Stimulated activated effector memory CD8-positive, alpha-beta T cell treated with anti-CD3 and anti-CD28 coated beads, Interleukin-12 subunit alpha, Interleukin-12 subunit beta, amount 100 ng/mL, for 72 hours (primary cell): Measurements from ENCODE around the gene TMEM121.
"Not testable (repeated sequence)": the region's sequence is repeated elsewhere in the genome, so short reads cannot be mapped to it uniquely, and the experiment has no call there.

Experiments
- ATAC-seq: fragments of 150-1000 bp; cut with Tn5 transposase; 2 replicates; pipeline ENCODE4 v1.10.0; 2021
- DNase-seq, 2 donors: peaks; one replicate each; pipeline ENCODE4 v3.0.0; 2021 to 2022; ENCODE audit warnings: low spot score in 2 of 2
- H3K27ac Mint-ChIP-seq: one replicate; pipeline ENCODE4 v1.8.0; 2022; ENCODE audit warnings: mild to moderate bottlenecking, mixed read lengths
- H3K36me3 Mint-ChIP-seq: one replicate; pipeline ENCODE4 v1.8.0; 2022; ENCODE audit warnings: mild to moderate bottlenecking, mixed read lengths
- H3K4me1 Mint-ChIP-seq: one replicate; pipeline ENCODE4 v1.8.0; 2022; ENCODE audit warnings: mixed read lengths
- H3K4me3 Mint-ChIP-seq: one replicate; pipeline ENCODE4 v1.8.0; 2022; ENCODE audit warnings: mild to moderate bottlenecking, mixed read lengths
- H3K9me3 Mint-ChIP-seq: one replicate; pipeline ENCODE4 v1.8.0; 2022; ENCODE audit warnings: mixed read lengths

TMEM121 gene

GRCh38 chr14:105572063-105572462 is 45.7 kb downstream of the TMEM121 start:
- not testable (repeated sequence) for H3K9me3 Mint-ChIP-seq, H3K27ac Mint-ChIP-seq, H3K36me3 Mint-ChIP-seq, ATAC-seq, H3K4me3 Mint-ChIP-seq, DNase-seq
- H3K4me1 Mint-ChIP-seq, result peaks cover 11% of the 10 kb centered on the region

- not testable (repeated sequence) for DNase-seq, ATAC-seq, H3K36me3 Mint-ChIP-seq, H3K4me3 Mint-ChIP-seq, H3K27ac Mint-ChIP-seq, H3K9me3 Mint-ChIP-seq
- H3K4me1 Mint-ChIP-seq, result peaks cover 21% of the 10 kb centered on the region
Observed at GRCh38 chr14:105573841-105574240, 47.5 kb downstream of the TMEM121 start.

DNA sequence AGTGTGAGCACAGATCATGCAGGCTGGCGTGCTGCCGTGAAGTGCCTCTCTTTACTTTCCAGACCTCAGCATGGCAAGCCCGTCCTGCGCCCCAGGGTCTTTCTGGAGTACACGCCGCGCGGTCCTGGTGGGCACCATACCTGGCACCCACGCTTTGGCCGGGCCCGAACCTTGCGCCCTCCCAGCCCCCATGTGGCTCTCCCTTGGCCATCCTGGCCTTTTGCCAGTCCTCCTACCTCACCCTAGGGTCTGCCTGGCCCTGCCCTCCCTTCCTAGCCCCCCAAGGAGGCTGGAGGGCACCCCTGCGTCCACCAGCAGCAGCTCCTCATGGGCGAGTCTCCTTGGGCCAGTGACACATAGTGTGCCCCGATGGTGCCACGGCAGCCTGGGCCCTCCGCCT is 48.0 kb downstream of the TMEM121 start:
- H3K4me3 Mint-ChIP-seq, H3K27ac Mint-ChIP-seq: not testable (repeated sequence)
- peaks cover 21% of the 10 kb centered on the region for H3K4me1 Mint-ChIP-seq

GRCh38 chr14:105575016-105575700 is 48.8 kb downstream of the TMEM121 start:
- not testable (repeated sequence) for H3K9me3 Mint-ChIP-seq, H3K27ac Mint-ChIP-seq, H3K4me3 Mint-ChIP-seq, DNase-seq, H3K36me3 Mint-ChIP-seq
- peaks cover 21% of the 10 kb centered on the region for H3K4me1 Mint-ChIP-seq
- ATAC-seq, result peak; percentile 50

More for the DNA sequence above, 48.0 kb downstream of the TMEM121 start:
- H3K9me3 Mint-ChIP-seq, ATAC-seq, H3K36me3 Mint-ChIP-seq, DNase-seq: not testable (repeated sequence)

DNA sequence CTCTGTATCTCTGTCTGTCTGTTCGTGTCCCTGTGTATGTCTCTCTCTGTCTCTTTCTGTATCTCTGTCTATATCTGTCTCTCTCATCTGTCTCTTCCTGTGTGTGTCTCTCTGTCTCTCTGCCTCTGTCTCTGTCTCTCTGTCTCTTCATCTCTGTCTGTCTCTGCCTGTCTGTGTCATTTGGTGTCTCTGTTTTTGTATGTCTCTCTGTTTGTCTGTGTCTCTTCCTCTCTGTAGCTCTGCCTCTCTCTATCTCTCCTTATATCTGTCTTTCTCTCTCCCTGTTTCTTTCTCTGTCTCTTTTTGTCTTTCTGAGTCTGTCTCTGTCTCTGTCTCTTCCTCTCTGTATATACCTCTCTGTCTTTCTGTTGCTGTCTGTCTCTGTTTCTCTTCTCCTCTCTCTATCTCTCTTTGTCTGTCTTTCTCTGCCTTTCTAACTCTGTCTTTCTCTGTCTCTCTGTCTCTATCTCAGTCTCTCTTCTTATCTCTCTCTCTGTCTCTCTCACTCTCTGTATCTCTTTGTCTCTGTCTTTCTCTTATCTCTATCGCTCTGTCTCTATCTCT is 50.2 kb downstream of the TMEM121 start:
- DNase-seq (no peak), ATAC-seq (no peak)
- Mint-ChIP-seq H3K36me3 (no peaks in the 10 kb centered on the region), H3K9me3 (no peaks in the 10 kb centered on the region), H3K4me3 (no peak overlapping the region), H3K27ac (peak overlapping the region; percentile 48), H3K4me1 (peaks cover 21% of the 10 kb centered on the region)

- Mint-ChIP-seq H3K4me1 (peaks cover 21% of the 10 kb centered on the region), H3K27ac (peak overlapping the region; percentile 48), H3K4me3 (no peak overlapping the region), H3K9me3 (no peaks in the 10 kb centered on the region), H3K36me3 (no peaks in the 10 kb centered on the region)
- DNase-seq, result no peak
- peak; percentile 45 for ATAC-seq
Observed at GRCh38 chr14:105577314-105577861, 51.0 kb downstream of the TMEM121 start.

GRCh38 chr14:105578070-105578469 is 51.7 kb downstream of the TMEM121 start:
- H3K4me3 Mint-ChIP-seq, result no peak overlapping the region
- H3K4me1 Mint-ChIP-seq, result peaks cover 21% of the 10 kb centered on the region
- ATAC-seq (no peak), DNase-seq (no peak)
- peak overlapping the region; percentile 21 for H3K27ac Mint-ChIP-seq
- no peaks in the 10 kb centered on the region for H3K36me3 Mint-ChIP-seq
- no peaks in the 10 kb centered on the region for H3K9me3 Mint-ChIP-seq

DNA sequence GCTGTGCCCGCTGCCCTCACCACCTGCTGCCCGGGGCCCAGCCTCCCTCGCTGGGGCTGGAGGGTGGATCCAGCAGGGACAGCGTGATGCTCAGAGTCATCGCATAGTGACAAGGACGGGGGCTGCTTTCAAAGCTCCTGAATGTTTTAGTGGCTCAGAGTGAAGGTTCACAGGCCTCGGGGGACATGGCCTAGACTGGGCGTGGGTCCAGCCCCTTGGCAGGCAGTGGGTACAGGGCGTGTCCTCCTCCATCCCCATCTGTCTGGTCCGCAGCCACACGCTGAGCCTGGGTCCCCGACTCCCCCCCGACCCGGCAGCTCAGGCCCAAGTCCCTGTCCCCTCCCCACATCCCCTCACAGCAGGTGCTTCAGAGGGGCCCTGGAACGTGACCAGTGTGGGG is 52.8 kb downstream of the TMEM121 start:
- H3K36me3 Mint-ChIP-seq, H3K9me3 Mint-ChIP-seq, DNase-seq, H3K27ac Mint-ChIP-seq, ATAC-seq, H3K4me3 Mint-ChIP-seq: not testable (repeated sequence)
- H3K4me1 Mint-ChIP-seq, result peaks cover 21% of the 10 kb centered on the region
